Mucosa of rectum (tissue), 2 donors: ENCODE measurements around the gene CHCHD10.

Experiments
- H3K27ac ChIP-seq, 2 donors: one replicate each; pipeline ENCODE4 v1.7.0; 2013; ENCODE audit warnings: inconsistent platforms in 2 of 2, low read depth in 2 of 2, low read length in 2 of 2
- H3K27me3 ChIP-seq, 2 donors: one replicate each; pipeline ENCODE4 v1.7.0; 2013; ENCODE audit warnings: low read length in 2 of 2; ENCODE audit not compliant: control insufficient read depth in 2 of 2, insufficient read depth in 2 of 2
- H3K36me3 ChIP-seq, 2 donors: one replicate each; pipeline ENCODE4 v1.7.0; 2013; ENCODE audit warnings: low read length in 2 of 2; ENCODE audit not compliant: control insufficient read depth in 2 of 2, insufficient read depth in 2 of 2
- H3K4me1 ChIP-seq, 2 donors: one replicate each; pipeline ENCODE4 v1.7.0; 2013; ENCODE audit warnings: low read length in 2 of 2, mild to moderate bottlenecking in 1 of 2; ENCODE audit not compliant: control insufficient read depth in 2 of 2, insufficient read depth in 2 of 2
- H3K4me3 ChIP-seq, 2 donors: one replicate each; pipeline ENCODE4 v1.7.0; 2013; ENCODE audit warnings: low read length in 2 of 2
- H3K9ac ChIP-seq, 2 donors: one replicate each; pipeline ENCODE4 v1.7.0; 2013; ENCODE audit warnings: low read length in 2 of 2, low read depth in 1 of 2, mild to moderate bottlenecking in 1 of 2
- H3K9me3 ChIP-seq, 2 donors: one replicate each; pipeline ENCODE4 v1.7.0; 2013; ENCODE audit warnings: low read length in 2 of 2; ENCODE audit not compliant: control insufficient read depth in 2 of 2
- donor health status: healthy.
- donor health status: Normal muscosa, but diverticular disease.

CHCHD10 gene

GRCh38 chr22:23767673-23768548 lies at the start of gene CHCHD10:
TSS of gene CHCHD10 (minus strand) at chr22:23767972. CDS start at chr22:23767874, 98 bp downstream.
- Histone ChIP-seq H3K36me3 (peaks cover 9 to 22% of the 10 kb centered on the region in 2 donors), H3K9ac (peak within 1 kb of the TSS; percentile 91 to 95), H3K9me3 (no peaks in the 10 kb centered on the region), H3K4me1 (peaks cover 18 to 19% of the 10 kb centered on the region in 2 donors), H3K27me3 (no peaks in the 10 kb centered on the region), H3K4me3 (peak within 1 kb of the TSS; percentile 89 to 97), H3K27ac (peak within 1 kb of the TSS; percentile 87 to 88)

DNA sequence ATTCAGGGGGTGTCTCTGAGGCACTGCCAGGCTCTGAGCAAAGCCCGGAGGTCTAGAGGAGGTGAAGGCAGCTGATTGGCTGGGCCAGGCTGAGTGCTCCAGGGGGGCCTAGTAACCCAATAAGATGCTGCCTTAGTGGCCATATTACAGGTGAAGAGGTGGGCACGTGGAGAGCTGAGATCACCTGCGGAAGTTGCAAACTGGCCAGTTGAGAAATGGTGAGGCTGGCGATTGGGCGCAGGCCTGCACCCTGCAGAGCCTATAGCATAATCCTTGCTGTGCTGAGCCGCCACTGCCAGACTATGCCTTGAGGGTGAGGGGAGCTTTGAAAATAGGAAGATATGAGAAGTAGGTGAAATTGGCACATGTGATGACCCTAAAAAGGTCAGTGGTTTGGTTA lies 49.4 kb upstream of the CHCHD10 start:
- Histone ChIP-seq H3K4me1 (peaks cover 0 to 4% of the 10 kb centered on the region in 2 donors), H3K9me3 (no peaks in the 10 kb centered on the region), H3K27ac (no peak overlapping the region), H3K4me3 (no peak overlapping the region), H3K36me3 (peaks cover 41% of the 10 kb centered on the region in 2 donors), H3K9ac (no peak overlapping the region), H3K27me3 (no peaks in the 10 kb centered on the region)

DNA sequence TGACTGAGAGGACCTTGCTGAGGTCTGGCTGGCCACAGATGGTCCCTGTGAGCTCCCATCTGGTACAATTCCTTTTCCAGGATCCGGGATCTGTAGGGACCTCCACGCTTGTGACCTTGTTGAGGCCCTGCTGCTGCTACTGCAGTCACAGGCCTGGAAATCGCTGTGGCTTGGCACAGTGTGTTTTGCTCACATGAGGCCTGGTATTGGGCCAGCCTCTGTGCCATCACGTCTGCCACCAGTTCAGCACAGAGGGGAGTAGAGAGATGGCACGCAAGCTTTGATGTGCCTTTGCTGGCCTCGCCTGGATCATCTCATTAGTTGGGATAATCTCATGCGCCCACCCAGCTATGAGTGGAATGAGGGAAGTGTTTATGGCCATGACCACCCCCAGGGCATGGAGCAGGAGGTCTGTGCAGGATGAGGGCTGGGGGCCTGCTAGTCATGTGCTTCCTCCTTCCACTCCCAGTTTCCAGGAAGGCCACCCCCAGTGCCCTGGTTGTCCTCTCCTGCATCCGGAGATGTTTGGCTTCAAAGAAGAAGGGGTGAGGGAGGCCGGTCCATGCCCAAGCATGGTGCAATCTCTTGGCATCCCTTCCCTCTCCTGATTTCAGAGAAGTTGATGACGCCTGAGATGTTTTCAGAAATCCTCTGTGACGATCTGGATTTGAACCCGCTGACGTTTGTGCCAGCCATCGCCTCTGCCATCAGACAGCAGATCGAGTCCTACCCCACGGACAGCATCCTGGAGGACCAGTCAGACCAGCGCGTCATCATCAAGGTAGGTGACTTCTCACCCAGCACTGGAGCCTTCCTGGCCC lies 48.6 kb upstream of the CHCHD10 start:
- H3K27ac ChIP-seq, result no peak overlapping the region
- peaks cover 0 to 4% of the 10 kb centered on the region in 2 donors for H3K4me1 ChIP-seq
- H3K4me3 ChIP-seq, result no peak overlapping the region
- peaks cover 41% of the 10 kb centered on the region in 2 donors for H3K36me3 ChIP-seq
- H3K9me3 ChIP-seq, result no peaks in the 10 kb centered on the region
- H3K27me3 ChIP-seq, result no peaks in the 10 kb centered on the region
- H3K9ac ChIP-seq, result no peak overlapping the region

DNA sequence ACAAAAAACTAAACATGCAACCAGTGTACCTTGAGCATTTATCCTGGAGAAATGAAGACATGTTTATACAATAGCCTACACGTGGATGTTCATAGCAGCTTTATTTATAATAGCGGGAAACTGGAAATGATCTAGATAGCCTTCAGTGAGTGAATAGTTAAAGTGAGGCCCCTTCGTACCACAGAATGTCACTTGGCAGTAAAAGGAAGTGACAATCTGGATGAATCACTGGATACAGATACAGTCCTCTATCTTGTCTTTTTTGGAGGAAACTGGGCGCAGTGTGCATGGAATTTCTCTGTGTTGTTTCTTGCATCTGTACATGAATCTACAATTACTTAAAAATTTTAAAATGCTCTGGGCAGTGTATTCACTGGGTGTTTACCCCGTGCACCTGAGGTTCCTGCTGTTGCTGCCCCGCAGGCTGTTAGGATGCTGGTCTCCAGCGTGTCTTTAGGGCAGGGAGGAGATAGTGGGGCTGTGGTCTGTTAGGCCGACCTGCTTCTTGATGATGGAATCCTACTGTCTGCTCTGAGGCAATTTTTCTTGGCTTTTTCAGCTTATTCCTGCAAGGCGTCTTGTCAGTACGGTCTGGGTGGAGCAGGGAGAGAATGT lies 47.9 kb upstream of the CHCHD10 start:
- Histone ChIP-seq H3K27ac (no peak overlapping the region), H3K36me3 (peaks cover 42% of the 10 kb centered on the region in 2 donors), H3K4me3 (no peak overlapping the region), H3K9me3 (no peaks in the 10 kb centered on the region), H3K4me1 (peaks cover 0 to 3% of the 10 kb centered on the region in 2 donors), H3K27me3 (no peaks in the 10 kb centered on the region), H3K9ac (no peak overlapping the region)

GRCh38 chr22:23812378-23812777 lies 44.6 kb upstream of the CHCHD10 start:
- Histone ChIP-seq H3K9me3 (no peaks in the 10 kb centered on the region), H3K4me3 (no peak overlapping the region), H3K27me3 (no peaks in the 10 kb centered on the region), H3K36me3 (peaks cover 31 to 35% of the 10 kb centered on the region in 2 donors), H3K27ac (no peak overlapping the region), H3K9ac (no peak overlapping the region), H3K4me1 (no peaks in the 10 kb centered on the region)

DNA sequence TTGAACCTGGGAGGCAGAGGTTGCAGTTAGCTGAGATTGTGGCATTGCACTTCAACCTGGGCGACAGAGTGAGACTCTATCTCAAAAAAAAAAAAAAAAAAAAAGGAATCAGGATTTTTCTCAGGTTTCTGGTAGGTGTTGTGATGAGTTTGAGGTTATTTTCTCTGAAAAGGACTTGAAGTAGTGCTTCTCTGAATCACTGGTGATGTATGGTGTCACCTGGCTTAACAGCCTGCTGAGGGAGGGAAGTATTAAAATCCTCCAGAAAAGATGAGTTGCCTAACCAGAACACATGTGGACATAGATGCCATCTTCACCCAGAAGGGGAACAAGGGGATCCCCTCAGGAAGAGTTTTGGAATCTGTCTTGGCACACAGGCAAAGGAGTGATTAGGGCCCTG lies 39.1 kb upstream of the CHCHD10 start:
- Histone ChIP-seq H3K27ac (no peak overlapping the region), H3K9ac (no peak overlapping the region), H3K4me1 (no peaks in the 10 kb centered on the region), H3K9me3 (no peaks in the 10 kb centered on the region), H3K4me3 (no peak overlapping the region), H3K36me3 (peaks cover 51 to 52% of the 10 kb centered on the region in 2 donors), H3K27me3 (no peaks in the 10 kb centered on the region)

DNA sequence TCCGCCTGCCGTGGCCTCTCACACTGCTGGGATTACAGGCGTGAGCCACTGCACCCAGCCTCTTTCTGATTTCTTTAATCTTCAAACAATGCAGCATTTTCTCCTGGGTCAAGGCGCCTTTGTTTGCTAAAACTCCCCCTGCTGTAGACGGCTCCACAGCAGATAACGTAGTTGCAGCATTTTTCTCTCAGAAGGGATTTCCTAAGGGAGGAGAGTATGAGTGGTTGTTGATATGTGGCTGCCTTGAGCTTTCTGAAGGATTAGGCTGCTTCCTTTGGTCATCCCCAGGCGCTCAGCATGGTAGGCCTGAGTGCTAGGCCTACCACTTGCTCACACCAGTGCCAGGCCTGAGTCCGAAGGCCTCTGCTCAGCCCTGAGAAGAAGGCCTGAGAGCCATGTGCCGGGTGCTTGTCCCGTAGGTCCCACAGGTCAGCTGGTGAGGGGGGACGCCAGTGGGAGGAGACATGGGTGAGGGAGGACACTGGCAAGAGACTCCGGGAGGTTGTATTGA lies 37.1 kb upstream of the CHCHD10 start:
- H3K9ac ChIP-seq, result no peak overlapping the region
- H3K27ac ChIP-seq, result no peak overlapping the region

DNA sequence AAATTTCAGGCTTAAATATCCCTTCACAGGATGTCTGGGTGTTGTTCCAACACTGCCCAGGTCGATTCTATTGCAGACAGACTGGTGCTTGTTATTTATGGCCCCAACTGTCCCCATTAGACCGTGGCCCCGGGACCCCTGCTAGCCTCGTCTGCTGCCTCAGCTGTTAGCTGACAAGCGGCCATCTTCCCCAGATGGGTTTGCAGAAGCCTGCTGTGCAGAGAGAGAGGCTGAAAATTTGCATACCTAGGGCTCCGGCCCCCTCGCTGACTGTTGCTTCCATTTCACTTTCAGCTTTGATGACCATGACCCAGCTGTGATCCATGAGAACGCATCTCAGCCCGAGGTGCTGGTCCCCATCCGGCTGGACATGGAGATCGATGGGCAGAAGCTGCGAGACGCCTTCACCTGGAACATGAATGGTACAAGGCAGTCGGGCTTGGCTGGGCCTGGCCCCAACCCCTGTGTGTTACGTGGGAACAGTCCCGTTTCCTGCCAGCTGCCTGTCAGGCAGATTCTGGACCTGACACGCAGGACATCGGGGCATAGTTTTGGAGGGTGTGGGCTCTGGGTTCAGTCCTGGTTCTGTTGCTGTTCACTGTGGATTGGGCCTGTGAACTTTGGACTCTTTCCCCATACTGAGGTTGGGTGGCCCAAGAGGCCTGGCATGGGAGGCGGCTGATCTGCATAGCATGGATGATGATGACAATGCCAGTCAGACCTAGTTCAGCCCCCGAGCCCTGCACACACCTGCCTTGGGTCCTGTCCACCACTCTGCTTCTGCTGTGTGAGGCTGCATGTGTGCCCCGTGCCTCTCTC lies 35.4 kb upstream of the CHCHD10 start:
- peak overlapping the region in 1 of 2 donors; percentile 58 for H3K4me3 ChIP-seq
- peaks cover 63 to 65% of the 10 kb centered on the region in 2 donors for H3K36me3 ChIP-seq
- no peaks in the 10 kb centered on the region for H3K9me3 ChIP-seq
- no peak overlapping the region for H3K9ac ChIP-seq
- H3K4me1 ChIP-seq, result no peaks in the 10 kb centered on the region
- peak overlapping the region in 1 of 2 donors; percentile 44 for H3K27ac ChIP-seq
- no peaks in the 10 kb centered on the region for H3K27me3 ChIP-seq

More for the DNA sequence above, 37.1 kb upstream of the CHCHD10 start:
- Histone ChIP-seq H3K4me3 (no peak overlapping the region), H3K27me3 (no peaks in the 10 kb centered on the region), H3K9me3 (no peaks in the 10 kb centered on the region), H3K4me1 (no peaks in the 10 kb centered on the region), H3K36me3 (peaks cover 60 to 63% of the 10 kb centered on the region in 2 donors)

DNA sequence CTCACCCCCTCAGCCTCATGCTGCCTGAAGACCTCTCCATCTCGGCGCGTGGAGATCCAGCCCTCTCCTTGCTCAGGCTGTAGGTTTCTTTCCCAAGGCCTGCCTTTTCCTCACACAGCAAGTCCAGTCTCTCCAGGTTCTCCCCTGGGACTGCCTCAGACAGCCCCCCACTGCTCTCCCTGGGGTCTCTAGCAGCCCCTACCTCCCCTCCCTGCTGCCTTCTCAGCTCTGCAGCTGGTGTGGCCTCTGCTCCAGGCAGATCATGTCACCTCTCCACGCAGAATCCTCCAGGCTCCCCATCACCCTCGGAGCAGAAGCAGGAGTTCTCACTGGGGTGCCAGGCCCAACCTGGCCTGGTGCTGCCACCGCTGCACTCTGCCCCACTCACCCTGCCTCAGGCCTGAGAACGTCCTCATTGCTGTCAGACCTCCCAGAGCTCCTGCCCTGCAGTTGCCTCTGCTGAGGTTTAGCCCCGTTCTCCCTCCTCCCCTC lies 34.2 kb upstream of the CHCHD10 start:
- H3K36me3 ChIP-seq, result peaks cover 64 to 71% of the 10 kb centered on the region in 2 donors
- no peak overlapping the region for H3K4me3 ChIP-seq

More for the DNA sequence above, 34.2 kb upstream of the CHCHD10 start:
- H3K27me3 ChIP-seq, result no peaks in the 10 kb centered on the region
- no peaks in the 10 kb centered on the region for H3K9me3 ChIP-seq
- H3K27ac ChIP-seq, result no peak overlapping the region
- H3K9ac ChIP-seq, result no peak overlapping the region
- H3K4me1 ChIP-seq, result no peaks in the 10 kb centered on the region
